ENCODE measurements around the gene GAMT.
A peak's percentile ranks its signal among the peaks of the same experiment; 100 is the strongest.

Gene GAMT

GRCh38 chr19:1401138-1401888 lies at the start of gene GAMT:
Gene GAMT (minus strand): TSS chr19:1401542. CDS start chr19:1401476, 66 bp downstream.
- peak; percentile 39 for DNase-seq

- DNase-seq = peak; percentile 64
Measured at GRCh38 chr19:1449467-1450442, 48.4 kb upstream of the GAMT start, which contains the start of gene APC2. Gene APC2 (plus strand): TSS chr19:1450121. CDS start chr19:1453002, 2,881 bp downstream.

GRCh38 chr19:1447944-1448343 lies 46.6 kb upstream of the GAMT start:
- no peak for DNase-seq

GRCh38 chr19:1447504-1447903 lies 46.2 kb upstream of the GAMT start:
- DNase-seq = no peak

- no peak for DNase-seq
Measured at GRCh38 chr19:1446713-1447481, 45.6 kb upstream of the GAMT start.

GRCh38 chr19:1445932-1446712 lies 44.8 kb upstream of the GAMT start:
- no peak for DNase-seq

- peak; percentile 31 for DNase-seq
Measured at GRCh38 chr19:1445185-1445931, 44.0 kb upstream of the GAMT start.

GRCh38 chr19:1441677-1442438 lies 40.5 kb upstream of the GAMT start:
- no peak for DNase-seq

GRCh38 chr19:1441022-1441426 lies 39.7 kb upstream of the GAMT start:
- no peak for DNase-seq

GRCh38 chr19:1440418-1440801 lies 39.1 kb upstream of the GAMT start:
- no peak for DNase-seq

GRCh38 chr19:1439525-1440417 lies 38.4 kb upstream of the GAMT start:
- DNase-seq = peak; percentile 19

- DNase-seq = no peak
Measured at GRCh38 chr19:1438933-1439354, 37.6 kb upstream of the GAMT start.

GRCh38 chr19:1438035-1438932 lies 36.9 kb upstream of the GAMT start, which contains the start of gene RPS15:
Gene RPS15 (plus strand): TSS chr19:1438396. CDS start chr19:1438426, 30 bp downstream.
- peak; percentile 93 for DNase-seq

- no peak for DNase-seq
Measured at GRCh38 chr19:1437609-1438008, 36.3 kb upstream of the GAMT start.

- no peak for DNase-seq
Measured at GRCh38 chr19:1435378-1435989, 34.1 kb upstream of the GAMT start.

- no peak for DNase-seq
Measured at GRCh38 chr19:1434577-1435060, 33.3 kb upstream of the GAMT start.

GRCh38 chr19:1434040-1434366 lies 32.7 kb upstream of the GAMT start:
- no peak for DNase-seq

All from fibroblast of skin of right quadriceps (primary cell).